ENCODE measurements around the gene MKRN2OS. TPM values are rescaled to one million over a fixed set of nuclear protein-coding genes. Genes with fewer than 3 reads are reported as not detected.

Gene MKRN2OS
- total and polyA plus RNA-seq, 12 donors, result not detected

- Histone ChIP-seq H3K4me3 (no peak overlapping the region), H3K4me1 (replicated peaks in 1 of 2) (no peaks in the 10 kb centered on the region), H3K36me3 (replicated peaks in 1 of 2) (peaks cover 0 to 75% of the 10 kb centered on the region in 2 donors), H3K27me3 (no peaks in the 10 kb centered on the region), H3K9me3 (replicated peaks in 1 of 3) (no peaks in the 10 kb centered on the region), H3K27ac (no peak overlapping the region)
- 66 to 91% (median 77%) methylated on average over 3 of the region's 3 CpGs for WGBS, 4 donors
- intact Hi-C loops (cut with DNase I), result no loop called here
- no peak for DNase-seq
- TF ChIP-seq, protein P1, sequence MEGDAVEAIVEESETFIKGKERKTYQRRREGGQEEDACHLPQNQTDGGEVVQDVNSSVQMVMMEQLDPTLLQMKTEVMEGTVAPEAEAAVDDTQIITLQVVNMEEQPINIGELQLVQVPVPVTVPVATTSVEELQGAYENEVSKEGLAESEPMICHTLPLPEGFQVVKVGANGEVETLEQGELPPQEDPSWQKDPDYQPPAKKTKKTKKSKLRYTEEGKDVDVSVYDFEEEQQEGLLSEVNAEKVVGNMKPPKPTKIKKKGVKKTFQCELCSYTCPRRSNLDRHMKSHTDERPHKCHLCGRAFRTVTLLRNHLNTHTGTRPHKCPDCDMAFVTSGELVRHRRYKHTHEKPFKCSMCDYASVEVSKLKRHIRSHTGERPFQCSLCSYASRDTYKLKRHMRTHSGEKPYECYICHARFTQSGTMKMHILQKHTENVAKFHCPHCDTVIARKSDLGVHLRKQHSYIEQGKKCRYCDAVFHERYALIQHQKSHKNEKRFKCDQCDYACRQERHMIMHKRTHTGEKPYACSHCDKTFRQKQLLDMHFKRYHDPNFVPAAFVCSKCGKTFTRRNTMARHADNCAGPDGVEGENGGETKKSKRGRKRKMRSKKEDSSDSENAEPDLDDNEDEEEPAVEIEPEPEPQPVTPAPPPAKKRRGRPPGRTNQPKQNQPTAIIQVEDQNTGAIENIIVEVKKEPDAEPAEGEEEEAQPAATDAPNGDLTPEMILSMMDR (IDR thresholded peaks at IDR 0.05), result no peak
- TF ChIP-seq POLR2A (IDR thresholded peaks at IDR 0.05), result no peak
These were observed 39.9 kb upstream of the MKRN2OS start for GRCh38 chr3:12585181-12585580.

DNA sequence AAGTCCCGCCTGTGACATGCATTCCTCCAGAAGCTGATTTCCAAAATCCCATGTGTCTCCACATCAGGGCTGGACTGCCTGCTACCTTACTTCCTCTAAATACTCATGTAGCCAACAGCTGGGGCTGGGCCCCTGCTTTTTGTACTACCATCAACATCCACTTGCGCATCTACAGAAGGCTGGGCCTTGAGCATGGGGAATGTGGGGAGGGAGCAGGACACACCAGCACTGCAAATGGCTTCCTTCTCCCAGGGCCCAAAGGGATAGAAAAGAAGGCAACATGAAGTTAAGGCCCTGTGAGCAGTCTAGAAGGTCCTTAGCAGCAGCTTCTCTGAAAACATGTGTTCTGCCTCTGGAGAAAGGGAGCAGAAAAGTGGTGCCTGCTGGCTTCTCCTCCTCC is 38.8 kb upstream of the MKRN2OS start:
- no peak overlapping the region for H3K4me3 ChIP-seq
- H3K27me3 ChIP-seq, result no peaks in the 10 kb centered on the region
- no peak for DNase-seq
- peaks cover 0 to 10% of the 10 kb centered on the region in 2 donors for H3K4me1 ChIP-seq (replicated peaks in 1 of 2)
- no peak for TF ChIP-seq POLR2A (IDR thresholded peaks at IDR 0.05)
- TF ChIP-seq, protein P1 (IDR thresholded peaks at IDR 0.05), result no peak
- peaks cover 0 to 70% of the 10 kb centered on the region in 2 donors for H3K36me3 ChIP-seq (replicated peaks in 1 of 2)
- no peaks in the 10 kb centered on the region for H3K9me3 ChIP-seq (replicated peaks in 1 of 3)
- intact Hi-C loops (cut with DNase I), result no loop called here
- 90 to 100% (median 93%) methylated on average over 2 of the region's 2 CpGs for WGBS, 4 donors
- H3K27ac ChIP-seq, result no peak overlapping the region

DNA sequence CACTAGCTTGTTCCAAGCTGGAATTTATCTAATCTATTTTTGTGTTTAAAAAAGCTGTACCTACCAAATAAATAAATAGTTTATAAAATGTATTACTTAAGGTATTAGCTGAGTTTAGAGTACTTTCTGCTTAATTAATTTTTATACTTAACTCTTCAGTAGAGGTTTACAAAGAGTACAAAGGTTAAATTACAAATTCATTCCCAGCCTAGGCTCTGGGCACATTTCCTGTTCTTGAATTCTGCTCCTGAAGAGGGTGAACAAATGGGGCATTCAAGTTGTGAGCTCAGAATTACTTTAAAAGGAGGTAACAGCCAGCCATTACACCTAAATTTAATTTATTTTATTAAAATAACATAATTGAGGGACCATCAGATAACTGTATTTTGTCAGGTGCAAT is 38.0 kb upstream of the MKRN2OS start:
- Histone ChIP-seq H3K36me3 (replicated peaks in 1 of 2) (peaks cover 0 to 66% of the 10 kb centered on the region in 2 donors), H3K27me3 (no peaks in the 10 kb centered on the region), H3K4me1 (replicated peaks in 1 of 2) (peaks cover 0 to 10% of the 10 kb centered on the region in 2 donors), H3K27ac (no peak overlapping the region), H3K9me3 (replicated peaks in 1 of 3) (no peaks in the 10 kb centered on the region), H3K4me3 (no peak overlapping the region)
- no peak for DNase-seq
- no peak for TF ChIP-seq POLR2A (IDR thresholded peaks at IDR 0.05)
- TF ChIP-seq, protein P1 (IDR thresholded peaks at IDR 0.05), result no peak
- intact Hi-C loops (cut with DNase I), result no loop called here

DNA sequence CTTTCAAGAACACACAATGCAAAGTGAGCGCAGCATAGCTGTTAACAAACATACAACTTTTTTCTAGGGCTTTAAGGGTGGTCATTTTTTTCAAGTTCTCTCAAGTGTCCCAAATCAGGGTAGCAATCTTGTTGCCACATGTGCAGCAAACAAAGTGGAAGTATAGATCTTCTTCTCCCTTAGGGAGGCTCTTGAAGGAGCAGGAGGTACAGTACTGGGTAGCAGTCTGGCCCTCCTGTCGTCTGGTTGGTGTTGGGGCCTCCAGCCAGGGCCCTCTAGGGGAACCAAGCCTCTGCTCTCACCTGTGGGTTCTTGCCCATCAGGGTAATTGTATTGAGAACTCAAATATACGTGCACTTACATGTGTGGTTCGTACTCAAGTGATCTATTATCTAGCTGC is 37.4 kb upstream of the MKRN2OS start:
- Histone ChIP-seq H3K36me3 (replicated peaks in 1 of 2) (peaks cover 0 to 63% of the 10 kb centered on the region in 2 donors), H3K27ac (no peak overlapping the region), H3K27me3 (no peaks in the 10 kb centered on the region), H3K4me1 (replicated peaks in 1 of 2) (peaks cover 0 to 10% of the 10 kb centered on the region in 2 donors), H3K4me3 (no peak overlapping the region), H3K9me3 (replicated peaks in 1 of 3) (no peaks in the 10 kb centered on the region)
- WGBS, 4 donors, result 84 to 93% (median 91%) methylated on average over 4 of the region's 4 CpGs
- intact Hi-C loops (cut with DNase I), result no loop called here
- DNase-seq, result no peak
- TF ChIP-seq, protein P1 (IDR thresholded peaks at IDR 0.05), result no peak
- no peak for TF ChIP-seq POLR2A (IDR thresholded peaks at IDR 0.05)

Data from adrenal gland (tissue), 12 donors.